Measurements from ENCODE around the gene OXNAD1.

OXNAD1 gene

DNA sequence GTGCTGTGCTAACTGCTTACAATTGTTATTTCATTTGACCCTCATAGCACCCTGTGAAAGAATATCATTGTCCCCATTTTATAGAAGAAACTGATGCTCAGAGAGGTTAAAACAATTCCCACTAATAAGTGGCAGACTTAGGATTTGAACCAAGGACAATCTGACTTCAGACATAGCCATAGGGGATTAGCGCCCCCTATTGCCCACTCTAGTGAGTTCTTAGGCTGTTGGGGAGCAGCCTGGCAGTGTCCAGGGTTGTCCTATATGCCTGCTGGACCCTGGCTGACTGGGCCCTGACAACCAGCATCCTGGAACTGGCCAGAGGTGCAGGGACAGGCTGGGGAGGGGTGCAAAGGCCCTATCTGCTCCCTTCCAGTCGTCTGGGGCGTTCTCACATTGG lies 15.7 kb upstream of the OXNAD1 start:
- TF ChIP-seq RAD21 (IDR thresholded peaks at IDR 0.05; ENCODE audit: low read depth) = peak; percentile 49
- TF ChIP-seq YY1 (IDR thresholded peaks at IDR 0.05; ENCODE audit: low read depth) = no peak
- TF ChIP-seq TAF1 (IDR thresholded peaks at IDR 0.05; ENCODE audit: low read depth) = no peak
- TF ChIP-seq, protein P1, sequence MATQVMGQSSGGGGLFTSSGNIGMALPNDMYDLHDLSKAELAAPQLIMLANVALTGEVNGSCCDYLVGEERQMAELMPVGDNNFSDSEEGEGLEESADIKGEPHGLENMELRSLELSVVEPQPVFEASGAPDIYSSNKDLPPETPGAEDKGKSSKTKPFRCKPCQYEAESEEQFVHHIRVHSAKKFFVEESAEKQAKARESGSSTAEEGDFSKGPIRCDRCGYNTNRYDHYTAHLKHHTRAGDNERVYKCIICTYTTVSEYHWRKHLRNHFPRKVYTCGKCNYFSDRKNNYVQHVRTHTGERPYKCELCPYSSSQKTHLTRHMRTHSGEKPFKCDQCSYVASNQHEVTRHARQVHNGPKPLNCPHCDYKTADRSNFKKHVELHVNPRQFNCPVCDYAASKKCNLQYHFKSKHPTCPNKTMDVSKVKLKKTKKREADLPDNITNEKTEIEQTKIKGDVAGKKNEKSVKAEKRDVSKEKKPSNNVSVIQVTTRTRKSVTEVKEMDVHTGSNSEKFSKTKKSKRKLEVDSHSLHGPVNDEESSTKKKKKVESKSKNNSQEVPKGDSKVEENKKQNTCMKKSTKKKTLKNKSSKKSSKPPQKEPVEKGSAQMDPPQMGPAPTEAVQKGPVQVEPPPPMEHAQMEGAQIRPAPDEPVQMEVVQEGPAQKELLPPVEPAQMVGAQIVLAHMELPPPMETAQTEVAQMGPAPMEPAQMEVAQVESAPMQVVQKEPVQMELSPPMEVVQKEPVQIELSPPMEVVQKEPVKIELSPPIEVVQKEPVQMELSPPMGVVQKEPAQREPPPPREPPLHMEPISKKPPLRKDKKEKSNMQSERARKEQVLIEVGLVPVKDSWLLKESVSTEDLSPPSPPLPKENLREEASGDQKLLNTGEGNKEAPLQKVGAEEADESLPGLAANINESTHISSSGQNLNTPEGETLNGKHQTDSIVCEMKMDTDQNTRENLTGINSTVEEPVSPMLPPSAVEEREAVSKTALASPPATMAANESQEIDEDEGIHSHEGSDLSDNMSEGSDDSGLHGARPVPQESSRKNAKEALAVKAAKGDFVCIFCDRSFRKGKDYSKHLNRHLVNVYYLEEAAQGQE (IDR thresholded peaks at IDR 0.05; ENCODE audit: low read depth) = no peak

DNA sequence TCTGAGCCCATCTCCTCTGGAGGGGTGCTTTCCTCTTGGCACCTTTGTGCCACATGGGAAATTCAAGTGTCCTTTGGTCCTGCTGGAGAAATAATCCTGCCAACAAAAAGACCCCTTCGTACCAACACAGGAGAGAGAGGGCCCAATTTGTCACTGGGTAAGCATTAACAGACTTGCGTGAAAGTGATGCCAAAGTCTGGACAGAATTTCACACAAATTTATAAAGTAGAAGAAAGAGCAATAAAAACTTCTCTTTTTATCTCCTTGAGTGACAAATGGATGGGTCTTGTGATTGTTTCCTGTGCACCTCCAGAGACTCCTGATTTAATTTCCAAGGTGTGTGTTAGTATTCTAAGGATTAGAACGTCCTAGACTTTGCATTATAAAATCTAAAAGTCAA lies 15.1 kb upstream of the OXNAD1 start:
- TF ChIP-seq TAF1 (IDR thresholded peaks at IDR 0.05; ENCODE audit: low read depth) (no peak), ZBTB7A (IDR thresholded peaks at IDR 0.05; ENCODE audit: low read depth) (no peak)

DNA sequence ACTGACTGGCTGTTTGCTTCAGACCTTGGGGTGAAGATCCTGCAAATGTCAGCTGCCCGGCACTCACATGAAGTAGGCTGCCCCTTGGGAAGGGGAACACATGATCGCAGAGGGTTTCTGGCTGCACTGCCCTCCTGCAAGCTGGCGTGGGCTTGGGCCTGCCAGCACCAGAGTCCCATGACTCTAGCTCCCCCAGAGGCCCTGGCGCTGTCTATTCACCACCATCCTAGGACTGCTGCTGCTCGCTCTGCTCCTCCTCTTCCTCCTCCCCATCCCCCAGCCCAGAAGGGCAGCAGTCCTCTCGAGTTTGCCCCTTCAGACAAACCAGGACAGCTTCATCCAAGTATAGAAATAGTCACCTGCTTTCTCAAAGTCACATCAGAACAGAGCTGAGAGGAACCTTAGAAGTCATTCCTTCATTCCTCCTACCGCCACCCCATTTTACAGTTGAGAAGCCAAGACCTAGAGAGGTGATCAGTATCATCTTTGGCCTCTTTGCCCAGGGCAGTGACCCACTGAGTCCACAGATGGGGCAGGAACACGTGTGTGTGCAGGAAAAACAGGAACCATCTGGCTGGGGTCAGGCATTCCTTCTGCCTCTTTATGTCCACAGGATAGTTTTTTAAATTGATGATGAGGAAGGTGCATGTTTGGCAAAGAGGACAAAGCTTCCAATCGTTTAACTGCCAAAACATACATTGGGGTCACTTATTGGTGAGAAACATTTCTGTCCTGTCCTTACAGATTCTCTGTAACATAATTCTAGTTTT lies 13.5 kb upstream of the OXNAD1 start:
- TF ChIP-seq CEBPB (IDR thresholded peaks at IDR 0.05) (no peak), NFIC (IDR thresholded peaks at IDR 0.05) (no peak), YY1 (IDR thresholded peaks at IDR 0.05; ENCODE audit: low read depth) (no peak), FOXM1 (IDR thresholded peaks at IDR 0.05; ENCODE audit: borderline replicate concordance, low read depth) (no peak), TEAD4 (IDR thresholded peaks at IDR 0.05) (no peak), TCF12 (IDR thresholded peaks at IDR 0.05; ENCODE audit: low read depth) (no peak), ZBTB7A (IDR thresholded peaks at IDR 0.05; ENCODE audit: low read depth) (no peak), EP300 (IDR thresholded peaks at IDR 0.05; ENCODE audit: borderline replicate concordance) (no peak), CREB1 (IDR thresholded peaks at IDR 0.05; ENCODE audit: low read depth) (no peak), TAF1 (IDR thresholded peaks at IDR 0.05; ENCODE audit: low read depth) (no peak), RAD21 (IDR thresholded peaks at IDR 0.05; ENCODE audit: low read depth) (no peak)

DNA sequence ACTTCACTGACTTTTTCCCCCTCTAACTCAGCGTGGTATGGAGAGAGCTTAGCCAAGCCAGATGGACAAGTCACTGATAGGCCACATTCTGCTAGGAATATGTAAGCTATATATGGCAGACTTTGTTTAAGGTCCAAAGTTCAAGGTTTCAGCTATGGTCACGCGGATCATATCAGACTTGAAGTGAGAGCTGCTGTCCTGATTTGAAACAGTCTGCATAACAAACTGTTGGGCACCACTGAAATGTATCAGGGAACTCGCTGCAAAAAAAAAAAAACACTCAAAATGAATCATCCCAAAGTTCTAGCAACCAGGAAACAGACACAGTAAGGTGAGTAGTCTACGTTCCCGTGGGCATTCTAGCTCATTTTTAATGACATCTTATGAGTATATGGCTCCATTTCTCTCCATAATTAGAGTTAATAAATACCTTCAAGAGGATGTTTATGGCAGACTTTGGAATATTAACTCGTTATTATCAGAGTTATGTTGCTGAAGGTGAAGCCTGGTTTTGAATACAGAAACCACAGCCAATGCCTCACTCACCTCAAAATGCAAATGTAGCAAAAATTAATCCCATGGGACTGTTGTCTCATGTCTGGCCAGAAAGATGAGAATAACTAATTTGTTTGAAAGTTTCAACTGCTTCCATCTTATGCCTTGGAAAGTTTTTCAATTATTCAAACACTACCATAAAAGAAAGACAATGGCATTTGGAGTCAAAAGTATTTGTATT lies 12.6 kb upstream of the OXNAD1 start:
- TF ChIP-seq, protein P1 (IDR thresholded peaks at IDR 0.05; ENCODE audit: low read depth) = no peak
- TF ChIP-seq CREB1 (IDR thresholded peaks at IDR 0.05; ENCODE audit: low read depth) (no peak), ZBTB7A (IDR thresholded peaks at IDR 0.05; ENCODE audit: low read depth) (no peak), TEAD4 (IDR thresholded peaks at IDR 0.05) (no peak), TCF12 (IDR thresholded peaks at IDR 0.05; ENCODE audit: low read depth) (no peak), NFIC (IDR thresholded peaks at IDR 0.05) (no peak), EP300 (IDR thresholded peaks at IDR 0.05; ENCODE audit: borderline replicate concordance) (no peak), RAD21 (IDR thresholded peaks at IDR 0.05; ENCODE audit: low read depth) (no peak)
- TF ChIP-seq, protein P2, sequence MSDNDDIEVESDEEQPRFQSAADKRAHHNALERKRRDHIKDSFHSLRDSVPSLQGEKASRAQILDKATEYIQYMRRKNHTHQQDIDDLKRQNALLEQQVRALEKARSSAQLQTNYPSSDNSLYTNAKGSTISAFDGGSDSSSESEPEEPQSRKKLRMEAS (IDR thresholded peaks at IDR 0.05) = no peak

DNA sequence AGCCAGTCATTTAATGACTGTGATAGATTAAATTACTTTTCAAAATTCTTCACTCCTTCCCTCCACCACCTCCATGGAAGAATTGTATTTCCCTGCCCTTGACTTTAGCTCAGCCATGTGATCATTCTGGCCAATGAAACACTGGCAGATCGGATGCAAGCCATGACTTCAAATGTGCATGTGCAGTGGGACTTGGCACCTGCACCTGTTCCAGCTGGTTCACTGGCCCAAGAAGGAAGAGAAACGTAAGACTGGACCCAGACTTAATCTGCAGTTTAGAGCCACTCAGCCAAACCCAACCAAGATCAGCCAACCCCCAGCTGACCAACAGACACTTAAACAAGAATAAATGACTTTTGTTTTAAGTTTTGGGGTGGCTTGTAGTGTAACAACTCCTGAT lies 12.0 kb upstream of the OXNAD1 start:
- TF ChIP-seq, protein P3, sequence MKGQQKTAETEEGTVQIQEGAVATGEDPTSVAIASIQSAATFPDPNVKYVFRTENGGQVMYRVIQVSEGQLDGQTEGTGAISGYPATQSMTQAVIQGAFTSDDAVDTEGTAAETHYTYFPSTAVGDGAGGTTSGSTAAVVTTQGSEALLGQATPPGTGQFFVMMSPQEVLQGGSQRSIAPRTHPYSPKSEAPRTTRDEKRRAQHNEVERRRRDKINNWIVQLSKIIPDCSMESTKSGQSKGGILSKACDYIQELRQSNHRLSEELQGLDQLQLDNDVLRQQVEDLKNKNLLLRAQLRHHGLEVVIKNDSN (IDR thresholded peaks at IDR 0.05) = peak; percentile 50; the same call in 1 of the 2 replicates
- no peak for TF ChIP-seq FOXM1 (IDR thresholded peaks at IDR 0.05; ENCODE audit: borderline replicate concordance, low read depth)

DNA sequence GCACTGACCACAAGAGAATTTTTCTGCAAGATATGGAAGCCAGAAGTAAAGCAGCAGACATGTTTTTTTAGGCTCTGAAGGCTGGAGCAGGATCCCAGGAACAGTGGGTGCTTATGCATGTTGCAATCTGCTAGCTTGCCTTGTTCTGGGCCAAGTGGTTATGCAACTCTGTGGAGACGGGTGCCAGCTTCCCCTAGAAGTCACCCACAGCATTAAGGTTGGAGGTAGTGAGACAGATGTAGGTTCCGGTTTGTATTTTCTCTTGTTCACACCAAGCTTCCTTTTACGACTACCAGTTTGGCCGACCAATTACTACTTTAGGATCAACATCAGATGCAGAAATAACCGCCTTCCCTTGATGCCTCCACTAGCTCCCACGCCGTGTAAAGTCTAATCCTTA lies 11.4 kb upstream of the OXNAD1 start:
- no peak for TF ChIP-seq TAF1 (IDR thresholded peaks at IDR 0.05; ENCODE audit: low read depth)
- no peak for TF ChIP-seq NFIC (IDR thresholded peaks at IDR 0.05)
- no peak for TF ChIP-seq EP300 (IDR thresholded peaks at IDR 0.05; ENCODE audit: borderline replicate concordance)
- TF ChIP-seq FOXM1 (IDR thresholded peaks at IDR 0.05; ENCODE audit: borderline replicate concordance, low read depth) = no peak
- no peak for TF ChIP-seq ZBTB7A (IDR thresholded peaks at IDR 0.05; ENCODE audit: low read depth)

DNA sequence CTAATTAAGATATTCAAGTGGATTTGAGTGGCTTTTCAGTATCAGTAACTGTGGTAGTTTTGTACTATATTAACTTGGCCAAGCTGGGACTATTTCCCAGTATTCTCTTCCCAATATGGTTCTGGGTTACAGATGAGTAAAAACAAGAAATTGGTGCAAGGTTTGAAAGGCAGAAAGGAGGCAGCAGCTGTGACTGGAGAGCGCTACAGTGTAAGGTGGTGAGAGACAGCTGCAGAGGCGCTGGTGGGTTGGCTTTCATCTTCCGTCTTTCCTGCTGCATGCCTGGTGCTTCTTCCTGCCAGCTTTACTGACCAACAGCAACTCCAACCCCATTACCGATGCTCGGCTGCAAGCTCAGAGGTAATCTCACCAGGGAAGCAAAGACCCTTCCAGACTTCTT lies 10.1 kb upstream of the OXNAD1 start:
- TF ChIP-seq CREB1 (IDR thresholded peaks at IDR 0.05; ENCODE audit: low read depth) = no peak
- no peak for TF ChIP-seq YY1 (IDR thresholded peaks at IDR 0.05; ENCODE audit: low read depth)
- TF ChIP-seq TAF1 (IDR thresholded peaks at IDR 0.05; ENCODE audit: low read depth) = no peak
- TF ChIP-seq, protein P1 (IDR thresholded peaks at IDR 0.05; ENCODE audit: low read depth) = no peak
- TF ChIP-seq RAD21 (IDR thresholded peaks at IDR 0.05; ENCODE audit: low read depth) = no peak
- TF ChIP-seq, protein P2 (IDR thresholded peaks at IDR 0.05) = no peak
- TF ChIP-seq, protein P3 (IDR thresholded peaks at IDR 0.05) = no peak
- TF ChIP-seq FOXM1 (IDR thresholded peaks at IDR 0.05; ENCODE audit: borderline replicate concordance, low read depth) = no peak
- no peak for TF ChIP-seq CEBPB (IDR thresholded peaks at IDR 0.05)
- TF ChIP-seq EGR1 (IDR thresholded peaks at IDR 0.05) = no peak
- no peak for TF ChIP-seq EP300 (IDR thresholded peaks at IDR 0.05; ENCODE audit: borderline replicate concordance)
- no peak for TF ChIP-seq TCF12 (IDR thresholded peaks at IDR 0.05; ENCODE audit: low read depth)
- no peak for TF ChIP-seq NFIC (IDR thresholded peaks at IDR 0.05)
- TF ChIP-seq ZBTB7A (IDR thresholded peaks at IDR 0.05; ENCODE audit: low read depth) = no peak
- no peak for TF ChIP-seq TEAD4 (IDR thresholded peaks at IDR 0.05)

Measured in Ishikawa (cell line).